ENCODE data around the gene CPSF3. TPM values are rescaled to one million over a fixed set of nuclear protein-coding genes. Genes with fewer than 3 reads are reported as not detected.

CPSF3 gene
- total and polyA plus RNA-seq, 9 of the 15 experiments (the other 6 are each of a cell fraction or from before 2014, with no cell fraction given), result 54.2 to 151 (median 94.5) TPM

DNA sequence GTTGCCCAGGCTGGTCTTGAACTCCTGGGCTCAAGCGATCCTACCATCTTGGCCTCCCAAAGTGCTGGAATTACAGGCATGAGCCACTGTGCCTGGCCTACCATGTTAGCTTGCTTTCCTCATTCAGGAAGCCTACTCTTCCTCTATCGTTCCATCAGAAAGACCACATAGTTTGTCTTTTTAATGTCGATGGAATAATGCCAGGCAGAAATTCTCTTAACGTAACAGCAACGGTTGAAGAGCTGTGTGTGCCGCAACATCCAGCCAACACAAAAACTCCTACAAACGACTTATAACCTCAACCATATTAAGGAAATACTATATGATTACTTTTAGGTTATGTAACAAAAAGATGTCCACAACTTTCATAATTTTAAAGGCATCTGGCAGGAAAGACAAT lies 10.7 kb upstream of the CPSF3 start (continued):
- TF ChIP-seq, protein P1, sequence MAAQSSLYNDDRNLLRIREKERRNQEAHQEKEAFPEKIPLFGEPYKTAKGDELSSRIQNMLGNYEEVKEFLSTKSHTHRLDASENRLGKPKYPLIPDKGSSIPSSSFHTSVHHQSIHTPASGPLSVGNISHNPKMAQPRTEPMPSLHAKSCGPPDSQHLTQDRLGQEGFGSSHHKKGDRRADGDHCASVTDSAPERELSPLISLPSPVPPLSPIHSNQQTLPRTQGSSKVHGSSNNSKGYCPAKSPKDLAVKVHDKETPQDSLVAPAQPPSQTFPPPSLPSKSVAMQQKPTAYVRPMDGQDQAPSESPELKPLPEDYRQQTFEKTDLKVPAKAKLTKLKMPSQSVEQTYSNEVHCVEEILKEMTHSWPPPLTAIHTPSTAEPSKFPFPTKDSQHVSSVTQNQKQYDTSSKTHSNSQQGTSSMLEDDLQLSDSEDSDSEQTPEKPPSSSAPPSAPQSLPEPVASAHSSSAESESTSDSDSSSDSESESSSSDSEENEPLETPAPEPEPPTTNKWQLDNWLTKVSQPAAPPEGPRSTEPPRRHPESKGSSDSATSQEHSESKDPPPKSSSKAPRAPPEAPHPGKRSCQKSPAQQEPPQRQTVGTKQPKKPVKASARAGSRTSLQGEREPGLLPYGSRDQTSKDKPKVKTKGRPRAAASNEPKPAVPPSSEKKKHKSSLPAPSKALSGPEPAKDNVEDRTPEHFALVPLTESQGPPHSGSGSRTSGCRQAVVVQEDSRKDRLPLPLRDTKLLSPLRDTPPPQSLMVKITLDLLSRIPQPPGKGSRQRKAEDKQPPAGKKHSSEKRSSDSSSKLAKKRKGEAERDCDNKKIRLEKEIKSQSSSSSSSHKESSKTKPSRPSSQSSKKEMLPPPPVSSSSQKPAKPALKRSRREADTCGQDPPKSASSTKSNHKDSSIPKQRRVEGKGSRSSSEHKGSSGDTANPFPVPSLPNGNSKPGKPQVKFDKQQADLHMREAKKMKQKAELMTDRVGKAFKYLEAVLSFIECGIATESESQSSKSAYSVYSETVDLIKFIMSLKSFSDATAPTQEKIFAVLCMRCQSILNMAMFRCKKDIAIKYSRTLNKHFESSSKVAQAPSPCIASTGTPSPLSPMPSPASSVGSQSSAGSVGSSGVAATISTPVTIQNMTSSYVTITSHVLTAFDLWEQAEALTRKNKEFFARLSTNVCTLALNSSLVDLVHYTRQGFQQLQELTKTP (IDR thresholded peaks at IDR 0.05; ENCODE audit: low read depth in 1 of 2, partially characterized antibody in 2 of 2), result no peak
- TF ChIP-seq, protein P2, sequence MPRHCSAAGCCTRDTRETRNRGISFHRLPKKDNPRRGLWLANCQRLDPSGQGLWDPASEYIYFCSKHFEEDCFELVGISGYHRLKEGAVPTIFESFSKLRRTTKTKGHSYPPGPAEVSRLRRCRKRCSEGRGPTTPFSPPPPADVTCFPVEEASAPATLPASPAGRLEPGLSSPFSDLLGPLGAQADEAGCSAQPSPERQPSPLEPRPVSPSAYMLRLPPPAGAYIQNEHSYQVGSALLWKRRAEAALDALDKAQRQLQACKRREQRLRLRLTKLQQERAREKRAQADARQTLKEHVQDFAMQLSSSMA (CRISPR knock-in tag; IDR thresholded peaks at IDR 0.05), result no peak
- no peak for TF ChIP-seq ATF7 (IDR thresholded peaks at IDR 0.05)

DNA sequence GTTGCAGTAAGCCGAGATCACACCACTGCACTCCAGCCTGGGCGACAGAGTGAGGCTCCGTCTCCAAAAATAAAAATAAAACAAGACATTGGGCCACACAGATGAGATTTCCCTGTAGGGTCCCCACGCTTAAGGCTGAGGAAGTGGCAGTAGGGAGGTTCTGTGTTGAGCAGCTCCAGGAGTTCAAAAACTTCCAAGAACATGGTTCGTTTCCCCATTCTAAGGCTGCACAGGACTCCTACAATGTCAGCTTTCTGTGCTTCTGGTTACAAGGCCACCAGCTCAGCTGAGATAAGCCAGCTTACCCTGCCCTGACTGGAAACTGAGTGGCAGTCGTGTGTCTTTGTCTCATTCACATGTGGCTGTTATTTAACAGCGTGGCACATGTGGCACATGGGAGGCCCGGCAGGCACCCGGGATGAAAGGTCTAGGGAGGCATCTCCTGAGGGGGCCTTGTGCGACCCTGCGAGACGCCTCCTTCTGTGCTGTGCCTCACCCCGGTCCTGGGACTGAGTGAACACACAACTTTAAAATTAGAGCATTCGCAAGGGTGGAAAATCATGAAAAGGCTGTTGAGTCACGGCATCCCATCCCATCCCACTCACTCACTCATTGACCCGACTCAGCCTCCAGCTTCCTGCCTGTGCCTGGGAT lies 7.8 kb upstream of the CPSF3 start:
- no peak overlapping the region for H3K27ac ChIP-seq (ENCODE audit: extremely low read depth, low read depth, low read length)
- in situ Hi-C loops (cut with MboI), result no loop called here
- 83% methylated on average over 12 of the region's 16 CpGs for WGBS (ENCODE audit: insufficient coverage, low coverage, missing lambda C conversion rate)
- H3K4me2 ChIP-seq (ENCODE audit: insufficient read depth, low read length), result no peak overlapping the region
- no peaks in the 10 kb centered on the region for H3K27me3 ChIP-seq (ENCODE audit: control insufficient read depth in 2 of 2, insufficient read depth in 2 of 2, low read length in 2 of 2)
- H3K79me2 ChIP-seq (ENCODE audit: control insufficient read depth, insufficient read depth, low read length), result peaks cover 4% of the 10 kb centered on the region; the same call in 2 of the 3 replicates
- FAIRE-seq, result no peak
- H3K4me1 ChIP-seq (replicated peaks in 1 of 2; ENCODE audit: control insufficient read depth in 2 of 2, insufficient read depth in 2 of 2, low read length in 2 of 2), result peaks cover 0 to 3% of the 10 kb centered on the region in 2 experiments; a peak in 1 of 5 replicates
- no peaks in the 10 kb centered on the region for H4K20me1 ChIP-seq (replicated peaks; ENCODE audit: control insufficient read depth, insufficient read depth, low read length)
- intact Hi-C loops (cut with micrococcal nuclease), result no loop called here
- no peaks in the 10 kb centered on the region for H3K9me3 ChIP-seq (replicated peaks; ENCODE audit: control insufficient read depth, insufficient read depth, low read depth, low read length)
- H2AFZ ChIP-seq (ENCODE audit: low read depth, low read length), result no peak overlapping the region
- no peak for DNase-seq (ENCODE audit: extremely low read depth in 1 of 4, low spot score in 3 of 4)
- BruUV-seq (replicated peaks), result no TSS peak
- no peaks in the 10 kb centered on the region for H3K9me1 ChIP-seq (ENCODE audit: control insufficient read depth, insufficient read depth, low read length)
- peaks cover 29% of the 10 kb centered on the region; the same call in 2 of the 3 replicates for H3K36me3 ChIP-seq (ENCODE audit: control insufficient read depth, insufficient read depth, low read length)
- peak; percentile 36; the same call in 2 of the 3 replicates for ATAC-seq
- CTCF ChIA-PET (ENCODE audit: low intra/inter-chr PET ratio), result no interaction called here
- H3K4me3 ChIP-seq, result no peak overlapping the region
- POLR2A ChIA-PET, result interaction anchor here (0.9 kb wide), 1 partner anchor 27 kb away, joined by 4 read pairs; no protein-coding TSS in a partner anchor
- TF ChIP-seq MEF2A (IDR thresholded peaks at IDR 0.05; ENCODE audit: control insufficient read depth, low read depth, low read length) (no peak), ZBTB17 (CRISPR knock-in tag; IDR thresholded peaks at IDR 0.05) (no peak)
- H3K9ac ChIP-seq (ENCODE audit: insufficient read depth in 1 of 2, low read depth in 2 of 2, low read length in 2 of 2), result 0 out of 4 replicates have a peak overlapping the region, but pooled peaks of 1 of the 2 experiments have one; percentile 14
